ENCODE data around the gene NIT2. TPM values are rescaled to one million over a fixed set of nuclear protein-coding genes. Genes with fewer than 3 reads are reported as not detected.

Gene NIT2
- total RNA-seq, 2 experiments from 2014 or later = 18.6 to 21.4 TPM

DNA sequence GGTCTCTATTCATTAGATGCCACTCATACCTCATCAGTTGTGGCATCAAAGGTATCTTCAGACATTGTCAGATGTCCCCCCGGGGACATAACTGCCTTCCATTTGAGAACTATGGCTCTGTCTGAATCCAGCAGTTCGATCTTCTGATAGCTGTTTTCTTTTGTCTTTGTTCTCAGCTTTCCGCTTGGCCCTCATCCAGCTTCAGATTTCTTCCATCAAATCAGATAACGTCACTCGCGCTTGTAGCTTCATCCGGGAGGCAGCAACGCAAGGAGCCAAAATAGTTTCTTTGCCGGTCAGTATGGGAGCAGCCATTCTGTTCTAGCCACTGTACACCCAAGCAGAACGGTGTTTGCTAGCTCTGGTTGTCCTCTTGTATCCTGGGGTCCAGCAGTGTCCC is 4.4 kb downstream of the NIT2 start:
- Histone ChIP-seq H3K4me1 (ENCODE audit: insufficient read depth, low read length) (peaks cover 14% of the 10 kb centered on the region), H3K27me3 (ENCODE audit: control insufficient read depth in 1 of 2, insufficient read depth in 2 of 2, low read length in 2 of 2) (no peaks in the 10 kb centered on the region), H3K36me3 (ENCODE audit: insufficient read depth, low read length) (peaks cover 38% of the 10 kb centered on the region), H3K4me3 (ENCODE audit: low read length) (no peak overlapping the region), H3K27ac (ENCODE audit: low read depth in 1 of 2, low read length in 2 of 2) (no peak overlapping the region), H3K9me3 (ENCODE audit: control insufficient read depth in 1 of 2, insufficient read depth in 1 of 2, low read length in 2 of 2) (no peaks in the 10 kb centered on the region)
- DNase-seq (no peak), ATAC-seq (ENCODE audit: poor library complexity) (no peak)
- H3K9me3 Mint-ChIP-seq = no peaks in the 10 kb centered on the region
- H3K36me3 Mint-ChIP-seq (ENCODE audit: low read depth) = peaks cover 51% of the 10 kb centered on the region
- H3K27me3 Mint-ChIP-seq = no peaks in the 10 kb centered on the region
- intact Hi-C loops (cut with DNase I, micrococcal nuclease) = loop anchor here (5.0 to 10.0 kb wide), 4 partner anchors 63 to 1434 kb away; partner anchors contain the start of genes DCBLD2 (in 1 of the 2), LNP1 (in 1 of the 2), TBC1D23 (in 1 of the 2) and TOMM70 (in 1 of the 2)
- TF ChIP-seq, protein P1, sequence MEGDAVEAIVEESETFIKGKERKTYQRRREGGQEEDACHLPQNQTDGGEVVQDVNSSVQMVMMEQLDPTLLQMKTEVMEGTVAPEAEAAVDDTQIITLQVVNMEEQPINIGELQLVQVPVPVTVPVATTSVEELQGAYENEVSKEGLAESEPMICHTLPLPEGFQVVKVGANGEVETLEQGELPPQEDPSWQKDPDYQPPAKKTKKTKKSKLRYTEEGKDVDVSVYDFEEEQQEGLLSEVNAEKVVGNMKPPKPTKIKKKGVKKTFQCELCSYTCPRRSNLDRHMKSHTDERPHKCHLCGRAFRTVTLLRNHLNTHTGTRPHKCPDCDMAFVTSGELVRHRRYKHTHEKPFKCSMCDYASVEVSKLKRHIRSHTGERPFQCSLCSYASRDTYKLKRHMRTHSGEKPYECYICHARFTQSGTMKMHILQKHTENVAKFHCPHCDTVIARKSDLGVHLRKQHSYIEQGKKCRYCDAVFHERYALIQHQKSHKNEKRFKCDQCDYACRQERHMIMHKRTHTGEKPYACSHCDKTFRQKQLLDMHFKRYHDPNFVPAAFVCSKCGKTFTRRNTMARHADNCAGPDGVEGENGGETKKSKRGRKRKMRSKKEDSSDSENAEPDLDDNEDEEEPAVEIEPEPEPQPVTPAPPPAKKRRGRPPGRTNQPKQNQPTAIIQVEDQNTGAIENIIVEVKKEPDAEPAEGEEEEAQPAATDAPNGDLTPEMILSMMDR (IDR thresholded peaks at IDR 0.05) = no peak
- H3K27ac Mint-ChIP-seq = no peak overlapping the region
- peaks cover 50% of the 10 kb centered on the region for H3K4me1 Mint-ChIP-seq (ENCODE audit: low read depth)
- ChIA-PET POLR2A (interaction anchor here (1.7 kb wide), 1 partner anchor 62 kb away, joined by 5 read pairs; the partner anchor contains the start of genes LNP1 and TOMM70), CTCF (interaction anchor here (0.7 kb wide), 1 partner anchor 31 kb away, joined by 3 read pairs; no protein-coding TSS in a partner anchor)
- H3K4me3 Mint-ChIP-seq = no peak overlapping the region

DNA sequence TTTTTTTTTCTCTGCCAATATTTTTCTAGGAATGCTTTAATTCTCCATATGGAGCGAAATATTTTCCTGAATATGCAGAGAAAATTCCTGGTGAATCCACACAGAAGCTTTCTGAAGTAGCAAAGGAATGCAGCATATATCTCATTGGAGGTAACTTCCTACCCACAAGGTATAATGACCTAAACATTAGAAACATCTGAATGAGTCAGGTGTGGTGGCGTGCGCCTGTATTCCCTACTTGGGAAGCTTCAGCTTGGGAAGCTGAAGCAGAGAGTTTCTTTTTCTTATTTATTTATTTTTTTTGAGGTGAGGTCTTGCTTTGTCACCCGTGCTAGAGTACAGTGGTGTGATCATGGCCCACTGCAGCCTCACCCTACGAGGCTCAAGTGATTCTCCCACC is 5.2 kb downstream of the NIT2 start:
- Mint-ChIP-seq H3K9me3 (no peaks in the 10 kb centered on the region), H3K4me3 (no peak overlapping the region), H3K27ac (no peak overlapping the region), H3K4me1 (ENCODE audit: low read depth) (peaks cover 49% of the 10 kb centered on the region), H3K36me3 (ENCODE audit: low read depth) (peaks cover 59% of the 10 kb centered on the region), H3K27me3 (no peaks in the 10 kb centered on the region)
- Histone ChIP-seq H3K36me3 (ENCODE audit: insufficient read depth, low read length) (peaks cover 43% of the 10 kb centered on the region), H3K9me3 (ENCODE audit: control insufficient read depth in 1 of 2, insufficient read depth in 1 of 2, low read length in 2 of 2) (no peaks in the 10 kb centered on the region), H3K27me3 (ENCODE audit: control insufficient read depth in 1 of 2, insufficient read depth in 2 of 2, low read length in 2 of 2) (no peaks in the 10 kb centered on the region), H3K27ac (ENCODE audit: low read depth in 1 of 2, low read length in 2 of 2) (no peak overlapping the region), H3K4me1 (ENCODE audit: insufficient read depth, low read length) (peaks cover 11% of the 10 kb centered on the region), H3K4me3 (ENCODE audit: low read length) (no peak overlapping the region)
- POLR2A ChIA-PET = no interaction called here
- DNase-seq (no peak), ATAC-seq (ENCODE audit: poor library complexity) (no peak)
- CTCF ChIA-PET = no interaction called here
- TF ChIP-seq, protein P1 (IDR thresholded peaks at IDR 0.05) = no peak
- intact Hi-C loops (cut with DNase I, micrococcal nuclease) = loop anchor here (5.0 to 10.0 kb wide), 4 partner anchors 63 to 1435 kb away; partner anchors contain the start of genes DCBLD2 (in 1 of the 2), LNP1 (in 1 of the 2), TBC1D23 (in 1 of the 2) and TOMM70 (in 1 of the 2)

DNA sequence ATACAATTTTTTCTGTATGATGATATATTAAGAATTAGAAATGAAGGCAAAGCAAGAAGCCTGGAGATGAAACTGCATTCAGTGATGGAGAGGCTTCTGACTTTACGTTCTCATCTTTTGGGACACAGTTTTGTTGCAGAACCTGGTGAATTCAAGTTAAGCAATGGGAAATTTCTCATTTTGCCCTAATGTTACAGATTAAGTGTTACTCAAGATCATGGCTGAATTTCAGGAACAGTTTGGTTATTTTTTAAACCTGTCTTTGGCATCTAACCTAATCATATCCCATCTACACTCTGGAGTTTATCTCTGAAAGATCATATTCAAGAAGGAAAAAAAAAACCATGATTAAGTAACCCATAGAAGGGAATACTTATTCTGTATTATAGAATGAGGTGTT is 6.0 kb downstream of the NIT2 start:
- POLR2A ChIA-PET = no interaction called here
- DNase-seq (no peak), ATAC-seq (ENCODE audit: poor library complexity) (no peak)
- no peak overlapping the region for H3K27ac ChIP-seq (ENCODE audit: low read depth in 1 of 2, low read length in 2 of 2)
- peaks cover 42% of the 10 kb centered on the region for H3K4me1 Mint-ChIP-seq (ENCODE audit: low read depth)
- no peak overlapping the region for H3K4me3 ChIP-seq (ENCODE audit: low read length)
- peaks cover 5% of the 10 kb centered on the region for H3K4me1 ChIP-seq (ENCODE audit: insufficient read depth, low read length)
- H3K27ac Mint-ChIP-seq = no peak overlapping the region
- intact Hi-C loops (cut with DNase I, micrococcal nuclease) = no loop called here
- peaks cover 59% of the 10 kb centered on the region for H3K36me3 Mint-ChIP-seq (ENCODE audit: low read depth)
- no peaks in the 10 kb centered on the region for H3K27me3 ChIP-seq (ENCODE audit: control insufficient read depth in 1 of 2, insufficient read depth in 2 of 2, low read length in 2 of 2)
- H3K27me3 Mint-ChIP-seq = no peaks in the 10 kb centered on the region
- CTCF ChIA-PET = no interaction called here
- H3K9me3 ChIP-seq (ENCODE audit: control insufficient read depth in 1 of 2, insufficient read depth in 1 of 2, low read length in 2 of 2) = no peaks in the 10 kb centered on the region
- H3K9me3 Mint-ChIP-seq = no peaks in the 10 kb centered on the region
- TF ChIP-seq, protein P1 (IDR thresholded peaks at IDR 0.05) = no peak
- peaks cover 49% of the 10 kb centered on the region for H3K36me3 ChIP-seq (ENCODE audit: insufficient read depth, low read length)
- H3K4me3 Mint-ChIP-seq = no peak overlapping the region
